GM10266 (cell line): ENCODE measurements around the gene NRXN3.

Source experiments
- DNase-seq: peaks from one replicate; pipeline ENCODE4 v3.0.0; 2012; ENCODE audit errors: extremely low spot score
- CTCF ChIP-seq: IDR thresholded peaks from 2 replicates; pipeline ENCODE4 v1.5.1; 2012; ENCODE audit warnings: mild to moderate bottlenecking, low read depth; ENCODE audit not compliant: control insufficient read depth, insufficient read depth; ENCODE audit errors: missing control alignments

The NRXN3 gene

DNA sequence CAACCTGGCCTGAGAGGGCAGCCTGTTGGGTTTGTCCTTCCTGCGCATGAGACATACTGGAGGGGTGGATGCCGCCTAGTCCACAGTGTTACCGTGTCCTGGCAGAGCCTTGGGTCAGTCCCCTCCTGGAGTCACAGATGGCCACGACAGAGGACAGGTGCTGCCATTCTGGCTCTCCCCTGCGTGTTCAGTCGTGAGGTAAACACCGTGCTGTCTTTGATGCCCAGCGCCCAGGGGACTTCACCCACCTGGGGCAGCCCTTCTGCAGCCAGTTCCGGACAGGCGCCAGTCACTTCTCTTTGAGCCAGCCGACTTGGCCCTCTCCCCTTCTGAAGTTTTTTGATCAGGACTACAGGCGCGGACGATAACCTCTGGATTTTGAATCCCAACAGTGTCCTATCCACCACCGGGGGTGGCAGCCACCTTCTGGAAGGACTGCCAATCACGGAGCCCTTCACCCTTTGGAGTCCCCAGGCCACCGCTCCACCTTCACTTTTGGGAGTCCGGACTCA, 1108.2 kb downstream of the NRXN3 start:
- DNase-seq: no peak
- no peak for TF ChIP-seq CTCF

- no peak for DNase-seq
- no peak for TF ChIP-seq CTCF
These were observed 1108.8 kb downstream of the NRXN3 start for GRCh38 chr14:79278798-79279644.

GRCh38 chr14:79279645-79280597, 1109.7 kb downstream of the NRXN3 start:
- no peak for DNase-seq
- TF ChIP-seq CTCF: no peak

DNA sequence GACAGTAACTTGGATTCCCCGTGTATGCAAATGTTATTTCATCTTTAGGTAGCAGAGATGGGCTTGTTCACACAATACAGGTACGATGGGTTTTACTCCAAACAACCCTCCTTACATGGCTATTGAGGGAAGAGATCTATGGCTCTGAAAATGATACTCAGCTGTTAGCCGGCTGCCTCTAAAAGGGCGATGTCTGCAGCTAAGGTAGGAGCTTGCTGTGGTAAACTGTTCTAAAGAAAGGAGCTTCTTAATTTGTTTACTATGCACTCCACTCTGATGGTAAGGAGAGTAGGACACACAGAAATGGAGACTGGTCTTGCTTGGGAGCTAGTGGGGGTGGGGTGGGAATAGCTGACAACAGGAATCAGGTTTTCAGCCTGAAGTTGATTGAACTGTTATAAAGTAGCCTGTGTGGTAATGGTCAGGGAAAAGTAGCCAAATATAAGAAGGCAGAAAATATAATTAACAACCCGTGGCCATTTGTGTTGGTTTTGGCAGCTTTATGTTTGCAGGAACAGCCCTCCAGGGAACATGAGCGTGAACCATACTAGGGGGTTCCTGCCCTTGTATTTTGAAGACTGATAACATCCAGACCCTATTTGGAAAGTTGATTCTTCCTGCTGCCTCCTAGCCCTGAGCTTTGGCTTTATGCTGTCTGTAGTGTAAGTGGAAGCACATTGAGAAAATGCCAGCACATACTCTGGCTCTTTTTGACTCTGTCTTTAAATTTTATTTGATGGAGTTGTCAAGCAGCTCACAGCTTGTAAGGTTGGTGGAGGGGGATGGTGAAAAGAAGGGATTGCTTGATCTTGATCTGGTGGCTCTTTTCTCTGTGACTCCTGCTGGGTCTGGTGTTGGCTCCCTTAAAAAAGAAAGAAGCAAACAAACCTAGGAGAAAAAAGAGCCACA, 1111.3 kb downstream of the NRXN3 start:
- DNase-seq: no peak
- TF ChIP-seq CTCF: no peak

DNA sequence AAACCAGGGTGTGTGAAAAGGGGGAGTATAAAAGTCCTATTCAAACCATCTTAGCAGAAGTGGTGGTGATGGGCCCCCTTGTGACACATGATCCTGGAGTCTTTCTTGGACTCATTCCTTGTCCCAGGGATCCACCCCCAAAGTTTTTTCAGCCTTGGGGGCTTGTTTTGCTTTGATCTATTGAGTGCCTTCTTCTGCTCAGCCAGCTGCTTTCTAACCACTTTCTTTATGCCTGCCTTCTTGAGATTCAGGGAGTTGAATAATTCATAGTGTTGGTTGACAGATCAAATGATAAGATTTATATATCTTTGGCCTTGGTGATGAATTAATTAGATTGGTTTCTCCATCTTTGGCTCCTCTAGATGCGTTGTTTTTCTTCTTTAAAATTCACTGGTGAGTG, 1114.4 kb downstream of the NRXN3 start:
- no peak for DNase-seq
- TF ChIP-seq CTCF: no peak

GRCh38 chr14:79285263-79285662, 1115.1 kb downstream of the NRXN3 start:
- no peak for TF ChIP-seq CTCF
- DNase-seq: no peak
